GM12878 (cell line): ENCODE results near the gene AKAP13.

Source experiments
- CHD1 ChIP-seq: IDR thresholded peaks from 2 replicates; pipeline ENCODE4 v1.6.1; 2012; ENCODE audit warnings: low read depth, low read length, improper control_type of control experiment
- E2F4 ChIP-seq: IDR thresholded peaks from 2 replicates; pipeline ENCODE4 v1.6.1; 2012; ENCODE audit warnings: low read depth, low read length, improper control_type of control experiment
- EZH2 ChIP-seq: IDR thresholded peaks from 2 replicates; pipeline ENCODE4 v1.6.1; 2012; ENCODE audit warnings: low read depth, mild to moderate bottlenecking, control low read depth, inconsistent platforms, low read length, borderline replicate concordance; ENCODE audit not compliant: control insufficient read depth
- MXI1 ChIP-seq: fragments of 150-350 bp; IDR thresholded peaks from 2 replicates; pipeline ENCODE4 v1.6.1; 2011; ENCODE audit warnings: low read depth, mild to moderate bottlenecking, inconsistent platforms, low read length, improper control_type of control experiment
- NRF1 ChIP-seq: conservative IDR thresholded peaks from 2 replicates; pipeline ENCODE4 v1.6.1; 2011; ENCODE audit warnings: mild to moderate bottlenecking, low read depth, low read length, improper control_type of control experiment
- SKIL ChIP-seq: fragments of 450-650 bp; IDR thresholded peaks from 2 replicates; pipeline ENCODE4 v1.6.1; 2017; ENCODE audit warnings: mild to moderate bottlenecking, low read depth, inconsistent platforms; ENCODE audit not compliant: poor library complexity, severe bottlenecking
- SMAD1 ChIP-seq: fragments of 450-650 bp; IDR thresholded peaks from 2 replicates; pipeline ENCODE4 v1.6.1; 2018; ENCODE audit warnings: mild to moderate bottlenecking, low read depth; ENCODE audit not compliant: partially characterized antibody
- SREBF1 ChIP-seq: IDR thresholded peaks from 2 replicates; pipeline ENCODE4 v1.6.1; 2012; ENCODE audit warnings: mild to moderate bottlenecking, low read length
- USF1 ChIP-seq: IDR thresholded peaks from 2 replicates; pipeline ENCODE4 v1.6.1; 2011; ENCODE audit warnings: borderline replicate concordance, low read depth, mild to moderate bottlenecking, moderate library complexity, mixed read lengths, low read length; ENCODE audit not compliant: insufficient read depth; ENCODE audit errors: extremely low read length
- YY1 ChIP-seq: IDR thresholded peaks from 2 replicates; pipeline ENCODE4 v1.6.1; 2011; ENCODE audit warnings: low read depth, mild to moderate bottlenecking, low read length
- ZNF384 ChIP-seq: IDR thresholded peaks from 2 replicates; pipeline ENCODE4 v1.6.1; 2012; ENCODE audit warnings: low read depth, mild to moderate bottlenecking, low read length, improper control_type of control experiment, borderline replicate concordance

- TF ChIP-seq MXI1 (no peak), NRF1 (no peak), E2F4 (no peak), USF1 (no peak), SMAD1 (no peak), CHD1 (no peak), SKIL (no peak), ZNF384 (no peak), SREBF1 (no peak), YY1 (no peak), EZH2 (no peak)
Measured at GRCh38 chr15:85684174-85684710, 303.8 kb downstream of the AKAP13 start.
